OCI-LY7 (cell line): Measurements from ENCODE around the gene PDZRN4. TPM values are rescaled to one million over a fixed set of nuclear protein-coding genes. Genes with fewer than 3 reads are reported as not detected.

Source experiments
- BruUV-seq: library from RNA; stranded (reverse); fragments of 400-500 nt; replicated peaks from 2 replicates; lab custom pipeline; 2021; lab: Mats Ljungman, UMichigan
- CTCF ChIA-PET: fragments of 300-600 bp; sonication (Branson Sonifier 250); formaldehyde crosslinking; loops from one replicate; lab custom pipeline; 2022; ENCODE audit warnings: antibody characterized with exemption; ENCODE audit not compliant: unreplicated experiment; lab: Charles Lee
- POLR2A ChIA-PET: fragments of 300-600 bp; sonication (Branson Sonifier 250); formaldehyde crosslinking; loops from one replicate; lab custom pipeline; 2022; ENCODE audit warnings: antibody characterized with exemption; lab: Charles Lee
- DNase-seq: peaks from one replicate; pipeline ENCODE4 v3.0.0-alpha.2; 2015; ENCODE audit warnings: low spot score
- H2AFZ ChIP-seq: fragments of 200-600 bp; sonication (generic), shearing (Covaris generic); 2 replicates; pipeline ENCODE4 v1.6.1; 2014; ENCODE audit warnings: mild to moderate bottlenecking, antibody characterized with exemption, low read length, moderate library complexity
- H3K27ac ChIP-seq: fragments of 200-600 bp; sonication (generic); 2 replicates; pipeline ENCODE4 v1.5.1; 2014; ENCODE audit warnings: mixed run types, low read depth, mild to moderate bottlenecking, moderate library complexity, low read length, inconsistent platforms; ENCODE audit not compliant: poor library complexity, severe bottlenecking
- H3K36me3 ChIP-seq: fragments of 200-600 bp; sonication (generic); 2 replicates; pipeline ENCODE4 v1.6.1; 2014; ENCODE audit warnings: mild to moderate bottlenecking, antibody characterized with exemption, low read length, moderate library complexity, mixed read lengths; ENCODE audit not compliant: insufficient read depth
- H3K4me1 ChIP-seq: fragments of 200-600 bp; sonication (generic); 2 replicates; pipeline ENCODE4 v1.5.1; 2014; ENCODE audit warnings: mild to moderate bottlenecking, low read length; ENCODE audit not compliant: insufficient read depth, poor library complexity, severe bottlenecking
- H3K4me2 ChIP-seq: fragments of 200-600 bp; sonication (generic); 2 replicates; pipeline ENCODE4 v1.6.1; 2014; ENCODE audit warnings: mild to moderate bottlenecking, low read length
- H3K4me3 ChIP-seq: fragments of 200-600 bp; sonication (generic); 2 replicates; pipeline ENCODE4 v1.5.1; 2014; ENCODE audit warnings: mild to moderate bottlenecking, low read depth, low read length; ENCODE audit not compliant: poor library complexity, severe bottlenecking
- H3K79me2 ChIP-seq: fragments of 200-600 bp; sonication (generic); 2 replicates; pipeline ENCODE4 v1.6.1; 2016; ENCODE audit warnings: low read depth, mild to moderate bottlenecking, low read length, moderate library complexity, mixed read lengths; ENCODE audit not compliant: insufficient read depth
- H3K9me2 ChIP-seq: fragments of 200-600 bp; sonication (generic); 2 replicates; pipeline ENCODE4 v1.6.1; 2016; ENCODE audit warnings: mild to moderate bottlenecking, low read length, mixed read lengths; ENCODE audit not compliant: insufficient read depth
- H3K9me3 ChIP-seq: fragments of 200-600 bp; sonication (generic); 2 replicates; pipeline ENCODE4 v1.6.1; 2014; ENCODE audit warnings: mild to moderate bottlenecking, mixed run types, low read length, mixed read lengths
- H4K20me1 ChIP-seq: fragments of 200-600 bp; sonication (generic); 2 replicates; pipeline ENCODE4 v1.6.1; 2014; ENCODE audit warnings: mild to moderate bottlenecking, antibody characterized with exemption, low read length, moderate library complexity, mixed read lengths; ENCODE audit not compliant: insufficient read depth
- CTCF ChIP-seq: fragments of 200-600 bp; sonication (generic); conservative IDR thresholded peaks from 2 replicates; pipeline ENCODE4 v1.5.1; 2014; ENCODE audit warnings: mild to moderate bottlenecking, antibody characterized with exemption, low read length, moderate library complexity, mixed read lengths
- EZH2phosphoT487 ChIP-seq: fragments of 200-600 bp; sonication (generic); IDR thresholded peaks from 2 replicates; pipeline ENCODE4 v1.6.1; 2018; ENCODE audit warnings: low read depth, borderline replicate concordance, mild to moderate bottlenecking, mixed run types, antibody characterized with exemption, low read length, moderate library complexity, mixed read lengths
- intact Hi-C: fragments of 100-400 bp; cut with micrococcal nuclease; formaldehyde crosslinking; loops from one replicate; pipeline ENCODE4 v1.10.0; 2022; ENCODE audit not compliant: unreplicated experiment
- total RNA-seq, 2 experiments: library from RNA; depleted of rRNA in 1 of 2; stranded (reverse); fragments of >200 nt in 1 of 2; shearing (Covaris generic) in 1 of 2; gene quantifications; 2 replicates each; pipeline ENCODE4 v1.2.3, GENCODE V29; 2014 to 2022

PDZRN4 gene
- total RNA-seq, 2 experiments from 2014 or later = 6.8 to 16.8 TPM

GRCh38 chr12:41514907-41515306 lies 326.8 kb downstream of the PDZRN4 start:
- no TSS peak for BruUV-seq
- intact Hi-C loops = no loop called here

GRCh38 chr12:41515953-41516352 lies 327.8 kb downstream of the PDZRN4 start:
- Histone ChIP-seq H3K79me2 (no peaks in the 10 kb centered on the region), H3K4me2 (no peak overlapping the region), H3K27ac (no peak overlapping the region), H3K4me3 (no peak overlapping the region), H3K9me2 (no peaks in the 10 kb centered on the region), H3K36me3 (peaks cover 26% of the 10 kb centered on the region), H4K20me1 (no peaks in the 10 kb centered on the region), H2AFZ (no peak overlapping the region), H3K4me1 (peaks cover 14% of the 10 kb centered on the region), H3K9me3 (no peaks in the 10 kb centered on the region)
- CTCF ChIA-PET = no interaction called here
- no peak for DNase-seq
- no TSS peak for BruUV-seq
- POLR2A ChIA-PET = no interaction called here
- TF ChIP-seq EZH2phosphoT487 = no peak
- TF ChIP-seq CTCF = no peak
- intact Hi-C loops = no loop called here

More at GRCh38 chr12:41514907-41515306, 326.8 kb downstream of the PDZRN4 start:
- Histone ChIP-seq H3K4me1 (peaks cover 25% of the 10 kb centered on the region), H3K4me2 (no peak overlapping the region), H3K27ac (no peak overlapping the region), H3K9me2 (no peaks in the 10 kb centered on the region), H3K9me3 (no peaks in the 10 kb centered on the region), H3K36me3 (peaks cover 26% of the 10 kb centered on the region), H4K20me1 (no peaks in the 10 kb centered on the region), H3K79me2 (no peaks in the 10 kb centered on the region), H3K4me3 (no peak overlapping the region), H2AFZ (no peak overlapping the region)
- ChIA-PET POLR2A (no interaction called here), CTCF (no interaction called here)
- DNase-seq = peak; percentile 24
- TF ChIP-seq EZH2phosphoT487 (no peak), CTCF (peak; percentile 69)

- POLR2A ChIA-PET = interaction anchor here (0.5 to 2.1 kb wide), 4 partner anchors 11 to 83 kb away, joined by 3 to 8 read pairs (median 4); no protein-coding TSS in a partner anchor
- CTCF ChIA-PET = interaction anchor here (1.2 kb wide), 1 partner anchor 9 kb away, joined by 3 read pairs; no protein-coding TSS in a partner anchor
- TSS peak; percentile 38 for BruUV-seq
Measured at GRCh38 chr12:41520869-41521268, 332.7 kb downstream of the PDZRN4 start.

More at GRCh38 chr12:41520869-41521268, 332.7 kb downstream of the PDZRN4 start:
- H3K36me3 ChIP-seq = no peaks in the 10 kb centered on the region; the same call in 1 of the 2 replicates
- H3K9me3 ChIP-seq = no peaks in the 10 kb centered on the region
- intact Hi-C loops = no loop called here
- DNase-seq = no peak
- no peak overlapping the region for H3K27ac ChIP-seq
- no peak overlapping the region for H3K4me2 ChIP-seq
- H3K4me1 ChIP-seq = peaks cover 23% of the 10 kb centered on the region
- no peaks in the 10 kb centered on the region for H3K9me2 ChIP-seq
- H3K79me2 ChIP-seq = no peaks in the 10 kb centered on the region
- no peaks in the 10 kb centered on the region for H4K20me1 ChIP-seq
- no peak for TF ChIP-seq EZH2phosphoT487
- no peak for TF ChIP-seq CTCF
- no peak overlapping the region for H2AFZ ChIP-seq
- H3K4me3 ChIP-seq = no peak overlapping the region
